ENCODE measurements around the gene XPR1.
"Not testable (repeated sequence)": the region's sequence is repeated elsewhere in the genome, so short reads cannot be mapped to it uniquely, and the experiment has no call there.

Gene XPR1

GRCh38 chr1:180633057-180634056 is 1.5 kb downstream of the XPR1 start:
- peak; percentile 28 for DNase-seq

GRCh38 chr1:180636138-180636537 is 4.3 kb downstream of the XPR1 start:
- in situ Hi-C loops (cut with HindIII; ENCODE audit: low pct_ligation_motif_present, low pct_unique_long_range_greater_than_20kb, low sequenced_read_pairs): no loop called here
- DNase-seq: peak; percentile 25

More at GRCh38 chr1:180633057-180634056, 1.5 kb downstream of the XPR1 start:
- in situ Hi-C loops (cut with HindIII; ENCODE audit: low pct_ligation_motif_present, low pct_unique_long_range_greater_than_20kb, low sequenced_read_pairs): no loop called here

GRCh38 chr1:180639871-180640270 is 8.0 kb downstream of the XPR1 start:
- in situ Hi-C loops (cut with HindIII; ENCODE audit: low pct_ligation_motif_present, low pct_unique_long_range_greater_than_20kb, low sequenced_read_pairs): no loop called here

GRCh38 chr1:180640531-180640949 is 8.7 kb downstream of the XPR1 start:
- no peak for DNase-seq
- in situ Hi-C loops (cut with HindIII; ENCODE audit: low pct_ligation_motif_present, low pct_unique_long_range_greater_than_20kb, low sequenced_read_pairs): no loop called here

More at GRCh38 chr1:180639871-180640270, 8.0 kb downstream of the XPR1 start:
- DNase-seq: no peak

GRCh38 chr1:180641662-180642061 is 9.8 kb downstream of the XPR1 start:
- in situ Hi-C loops (cut with HindIII; ENCODE audit: low pct_ligation_motif_present, low pct_unique_long_range_greater_than_20kb, low sequenced_read_pairs): no loop called here
- no peak for DNase-seq

GRCh38 chr1:180642781-180643180 is 11.0 kb downstream of the XPR1 start:
- no peak for DNase-seq
- in situ Hi-C loops (cut with HindIII; ENCODE audit: low pct_ligation_motif_present, low pct_unique_long_range_greater_than_20kb, low sequenced_read_pairs): no loop called here

- in situ Hi-C loops (cut with HindIII; ENCODE audit: low pct_ligation_motif_present, low pct_unique_long_range_greater_than_20kb, low sequenced_read_pairs): no loop called here
- no peak for DNase-seq
These were observed 11.9 kb downstream of the XPR1 start for GRCh38 chr1:180643693-180644092.

GRCh38 chr1:180644526-180645192 is 12.8 kb downstream of the XPR1 start:
- DNase-seq: no peak
- in situ Hi-C loops (cut with HindIII; ENCODE audit: low pct_ligation_motif_present, low pct_unique_long_range_greater_than_20kb, low sequenced_read_pairs): no loop called here

- in situ Hi-C loops (cut with HindIII; ENCODE audit: low pct_ligation_motif_present, low pct_unique_long_range_greater_than_20kb, low sequenced_read_pairs); DNase-seq: not testable (repeated sequence)
These were observed 13.4 kb downstream of the XPR1 start for GRCh38 chr1:180645261-180645660.

- no peak for DNase-seq
- in situ Hi-C loops (cut with HindIII; ENCODE audit: low pct_ligation_motif_present, low pct_unique_long_range_greater_than_20kb, low sequenced_read_pairs): no loop called here
These were observed 14.3 kb downstream of the XPR1 start for GRCh38 chr1:180646093-180646492.

- no peak for DNase-seq
- in situ Hi-C loops (cut with HindIII; ENCODE audit: low pct_ligation_motif_present, low pct_unique_long_range_greater_than_20kb, low sequenced_read_pairs): no loop called here
These were observed 14.7 kb downstream of the XPR1 start for GRCh38 chr1:180646547-180646946.

- in situ Hi-C loops (cut with HindIII; ENCODE audit: low pct_ligation_motif_present, low pct_unique_long_range_greater_than_20kb, low sequenced_read_pairs): no loop called here
- no peak for DNase-seq
These were observed 21.0 kb downstream of the XPR1 start for GRCh38 chr1:180652792-180653191.

GRCh38 chr1:180662709-180663108 is 30.9 kb downstream of the XPR1 start:
- DNase-seq: no peak
- in situ Hi-C loops (cut with HindIII; ENCODE audit: low pct_ligation_motif_present, low pct_unique_long_range_greater_than_20kb, low sequenced_read_pairs): no loop called here

GRCh38 chr1:180670681-180671080 is 38.9 kb downstream of the XPR1 start:
- DNase-seq: no peak
- in situ Hi-C loops (cut with HindIII; ENCODE audit: low pct_ligation_motif_present, low pct_unique_long_range_greater_than_20kb, low sequenced_read_pairs): no loop called here

GRCh38 chr1:180672105-180672504 is 40.3 kb downstream of the XPR1 start:
- in situ Hi-C loops (cut with HindIII; ENCODE audit: low pct_ligation_motif_present, low pct_unique_long_range_greater_than_20kb, low sequenced_read_pairs): no loop called here
- no peak for DNase-seq

- DNase-seq: no peak
- in situ Hi-C loops (cut with HindIII; ENCODE audit: low pct_ligation_motif_present, low pct_unique_long_range_greater_than_20kb, low sequenced_read_pairs): no loop called here
These were observed 40.7 kb downstream of the XPR1 start for GRCh38 chr1:180672505-180672904.

GRCh38 chr1:180674603-180675530 is 43.0 kb downstream of the XPR1 start:
- DNase-seq: no peak
- in situ Hi-C loops (cut with HindIII; ENCODE audit: low pct_ligation_motif_present, low pct_unique_long_range_greater_than_20kb, low sequenced_read_pairs): no loop called here

GRCh38 chr1:180675586-180675985 is 43.8 kb downstream of the XPR1 start:
- in situ Hi-C loops (cut with HindIII; ENCODE audit: low pct_ligation_motif_present, low pct_unique_long_range_greater_than_20kb, low sequenced_read_pairs): no loop called here
- DNase-seq: no peak
